HG03064 (cell line): Measurements from ENCODE around the gene SNX33.
"Not testable (repeated sequence)": the region's sequence is repeated elsewhere in the genome, so short reads cannot be mapped to it uniquely, and the experiment has no call there.

Experiments
- ATAC-seq: cut with Tn5 transposase; IDR thresholded peaks from one replicate; pipeline ENCODE4 v1.9.1; 2021; ENCODE audit warnings: low read depth; ENCODE audit not compliant: unreplicated experiment

The SNX33 gene

GRCh38 chr15:75697523-75697922, 49.8 kb downstream of the SNX33 start:
- no peak for ATAC-seq

- ATAC-seq = not testable (repeated sequence)
Measured at GRCh38 chr15:75697974-75698747, 50.4 kb downstream of the SNX33 start.

- not testable (repeated sequence) for ATAC-seq
Measured at GRCh38 chr15:75699517-75699916, 51.8 kb downstream of the SNX33 start.

GRCh38 chr15:75699961-75700874, 52.5 kb downstream of the SNX33 start:
- not testable (repeated sequence) for ATAC-seq

GRCh38 chr15:75701071-75702003, 53.6 kb downstream of the SNX33 start:
- ATAC-seq = not testable (repeated sequence)

- no peak for ATAC-seq
Measured at GRCh38 chr15:75702436-75702835, 54.7 kb downstream of the SNX33 start.

GRCh38 chr15:75703440-75704262, 55.9 kb downstream of the SNX33 start:
- not testable (repeated sequence) for ATAC-seq

GRCh38 chr15:75704263-75704615, 56.5 kb downstream of the SNX33 start:
- ATAC-seq = no peak

GRCh38 chr15:75704618-75705017, 56.9 kb downstream of the SNX33 start:
- ATAC-seq = no peak

GRCh38 chr15:75705375-75705774, 57.7 kb downstream of the SNX33 start:
- ATAC-seq = not testable (repeated sequence)

GRCh38 chr15:75705854-75706681, 58.4 kb downstream of the SNX33 start:
- no peak for ATAC-seq

- ATAC-seq = no peak
Measured at GRCh38 chr15:75706682-75706954, 58.9 kb downstream of the SNX33 start.

- not testable (repeated sequence) for ATAC-seq
Measured at GRCh38 chr15:75709458-75709857, 61.7 kb downstream of the SNX33 start.

- ATAC-seq = not testable (repeated sequence)
Measured at GRCh38 chr15:75710874-75711273, 63.2 kb downstream of the SNX33 start.

GRCh38 chr15:75711495-75711894, 63.8 kb downstream of the SNX33 start:
- ATAC-seq = not testable (repeated sequence)
